GM20431 (cell line): ENCODE measurements around the gene IGSF3.
"Not testable (repeated sequence)": the region's sequence is repeated elsewhere in the genome, so short reads cannot be mapped to it uniquely, and the experiment has no call there.

Experiments used
- in situ Hi-C: fragments of 300-500 bp; cut with MseI, MboI; formaldehyde crosslinking; loops from one replicate; pipeline ENCODE4 v1.15.0; 2020; ENCODE audit warnings: low sequenced_read_pairs; ENCODE audit not compliant: unreplicated experiment

IGSF3 gene

DNA sequence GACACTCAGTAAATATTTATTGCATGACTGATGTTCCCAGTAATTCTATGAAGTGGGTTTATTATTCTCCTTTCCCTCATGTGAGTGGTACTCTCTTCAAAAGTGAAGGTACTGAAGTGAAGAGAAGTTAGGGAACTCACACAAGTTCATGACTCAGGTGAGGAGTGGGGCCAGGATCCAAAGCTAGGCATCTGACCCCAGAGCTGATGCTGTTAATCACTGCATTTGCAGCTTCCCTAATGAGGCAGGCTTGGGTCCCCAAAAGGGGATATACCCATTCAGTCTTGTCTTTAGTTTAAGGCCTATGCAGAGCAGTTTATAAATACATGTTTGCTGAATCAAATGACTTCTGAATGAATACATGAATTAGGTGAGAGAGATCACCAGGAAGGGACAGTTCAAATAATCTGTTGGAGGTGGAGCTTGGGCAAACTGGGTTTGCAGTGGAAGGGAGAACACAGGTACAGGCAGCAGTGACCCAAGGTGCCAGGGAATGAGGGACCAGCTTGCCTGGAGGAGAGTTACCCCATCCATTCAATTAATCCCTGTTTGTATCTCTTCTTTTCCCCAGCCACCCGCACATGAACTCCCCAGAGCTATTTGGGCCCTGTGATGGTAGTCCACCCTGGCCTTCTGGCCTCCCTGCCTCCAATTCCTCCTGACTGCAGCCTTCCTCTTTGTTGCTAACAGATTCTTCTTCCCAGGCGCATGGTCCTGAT lies 98.7 kb downstream of the IGSF3 start:
- in situ Hi-C loops: no loop called here

DNA sequence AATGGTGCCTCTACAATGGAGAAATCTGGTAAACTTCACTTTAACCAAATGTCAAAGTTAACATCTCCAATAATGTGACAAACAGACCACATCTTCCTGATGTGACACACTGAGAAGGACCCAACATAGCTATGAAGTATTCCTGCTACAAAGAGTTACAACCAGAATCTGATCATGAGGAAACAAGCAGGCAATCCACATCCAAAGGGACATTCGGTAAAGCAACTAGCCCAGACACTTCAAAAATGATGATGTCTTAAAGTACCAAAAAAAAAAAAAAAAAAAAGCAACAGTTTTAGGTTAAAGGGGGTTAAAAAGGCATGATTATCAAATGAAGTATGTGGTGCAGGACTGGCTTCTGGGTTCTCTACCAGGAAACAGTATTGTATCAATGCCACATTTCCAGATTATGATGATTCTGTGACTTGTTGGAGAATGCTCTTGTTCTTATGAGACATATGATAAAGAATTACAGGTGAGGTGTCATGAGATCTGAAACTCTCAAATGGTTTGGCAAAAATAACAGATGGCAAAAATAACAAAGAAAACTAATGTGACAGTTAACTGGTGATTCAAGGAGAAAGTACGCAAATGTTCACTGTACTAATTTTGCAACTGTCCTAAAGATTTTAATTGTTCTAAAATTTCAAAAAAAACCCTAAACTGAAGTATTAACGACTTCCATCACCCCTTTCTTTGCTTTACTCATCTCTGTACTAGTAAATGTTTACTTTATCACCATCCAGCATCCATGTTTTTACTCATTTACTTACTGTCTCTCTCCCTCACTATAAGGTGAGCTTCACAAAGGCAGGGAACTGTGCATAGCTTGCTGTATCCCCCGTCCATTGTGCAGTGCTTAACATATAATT lies 99.5 kb downstream of the IGSF3 start:
- in situ Hi-C loops: no loop called here

DNA sequence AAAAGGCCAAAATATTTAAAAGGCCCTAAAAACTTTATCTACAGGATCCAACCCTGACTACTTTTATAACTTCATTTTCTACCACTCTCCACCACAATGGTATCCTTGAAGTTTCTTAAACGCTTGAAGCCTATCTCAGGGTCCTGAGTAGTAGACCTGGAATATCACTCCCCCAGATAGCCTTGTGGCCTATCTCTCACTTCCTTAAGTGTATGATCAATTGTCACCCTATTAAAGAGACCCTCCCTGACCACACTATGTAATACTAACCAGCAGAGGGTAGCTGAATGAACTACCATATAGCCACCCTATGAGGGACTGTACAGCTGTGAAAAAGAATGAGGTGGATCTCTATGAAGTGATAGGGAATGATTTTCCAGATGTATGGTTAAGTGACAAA lies 102.3 kb downstream of the IGSF3 start:
- in situ Hi-C loops: no loop called here

DNA sequence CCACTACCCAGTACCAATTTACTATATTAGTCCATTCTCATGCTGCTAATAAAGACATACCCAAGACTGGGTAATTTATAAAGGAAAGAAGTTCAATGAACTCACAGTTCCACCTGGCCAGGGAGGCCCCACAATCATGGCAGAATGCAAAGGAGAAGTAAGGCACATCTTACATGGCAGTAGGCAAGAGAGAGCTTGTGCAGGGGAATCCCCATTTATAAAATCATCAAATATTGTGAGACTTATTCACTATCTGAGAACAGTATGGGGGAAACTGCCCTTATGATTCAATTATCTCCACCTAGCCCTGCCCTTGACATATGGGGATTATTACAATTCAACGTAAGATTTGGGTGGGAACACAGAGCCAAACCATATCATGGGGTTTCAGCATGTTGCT lies 103.1 kb downstream of the IGSF3 start:
- in situ Hi-C loops: no loop called here

DNA sequence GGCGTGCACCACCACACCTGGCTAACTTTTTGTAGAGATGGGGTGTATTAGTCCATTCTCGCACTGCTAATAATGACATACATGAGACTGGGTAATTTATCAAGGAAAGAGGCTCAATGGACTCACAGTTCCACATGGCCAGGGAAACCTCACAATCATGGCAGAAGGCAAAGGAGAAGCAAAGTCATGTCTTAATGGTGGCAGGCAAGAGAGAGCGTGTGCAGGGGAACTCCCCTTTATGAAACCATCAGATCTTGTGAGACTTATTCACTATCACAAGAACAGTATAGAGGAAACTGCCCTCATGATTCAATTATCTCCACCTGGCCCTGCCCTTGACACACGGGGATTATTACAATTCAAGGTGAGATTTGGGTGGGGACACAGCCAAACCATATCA lies 105.1 kb downstream of the IGSF3 start:
- in situ Hi-C loops: not testable (repeated sequence)

DNA sequence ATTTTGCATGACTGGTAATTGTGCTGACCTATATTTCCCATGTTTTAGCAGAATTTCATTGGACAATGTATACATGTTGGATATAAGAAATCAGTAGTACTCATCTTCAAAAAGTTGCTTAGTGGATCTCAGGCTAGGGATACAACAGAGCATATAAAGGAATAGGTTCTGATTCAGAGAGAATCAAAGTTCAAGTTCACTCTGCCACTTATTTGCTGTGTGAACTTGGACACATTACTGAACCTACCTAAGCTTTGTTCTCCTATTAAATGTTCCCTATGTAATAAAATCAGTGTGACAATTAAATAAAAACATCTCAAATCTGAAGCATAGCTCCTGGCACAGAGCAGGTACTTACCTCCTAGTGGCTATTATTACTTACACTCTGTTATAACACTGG lies 106.0 kb downstream of the IGSF3 start:
- in situ Hi-C loops: no loop called here

DNA sequence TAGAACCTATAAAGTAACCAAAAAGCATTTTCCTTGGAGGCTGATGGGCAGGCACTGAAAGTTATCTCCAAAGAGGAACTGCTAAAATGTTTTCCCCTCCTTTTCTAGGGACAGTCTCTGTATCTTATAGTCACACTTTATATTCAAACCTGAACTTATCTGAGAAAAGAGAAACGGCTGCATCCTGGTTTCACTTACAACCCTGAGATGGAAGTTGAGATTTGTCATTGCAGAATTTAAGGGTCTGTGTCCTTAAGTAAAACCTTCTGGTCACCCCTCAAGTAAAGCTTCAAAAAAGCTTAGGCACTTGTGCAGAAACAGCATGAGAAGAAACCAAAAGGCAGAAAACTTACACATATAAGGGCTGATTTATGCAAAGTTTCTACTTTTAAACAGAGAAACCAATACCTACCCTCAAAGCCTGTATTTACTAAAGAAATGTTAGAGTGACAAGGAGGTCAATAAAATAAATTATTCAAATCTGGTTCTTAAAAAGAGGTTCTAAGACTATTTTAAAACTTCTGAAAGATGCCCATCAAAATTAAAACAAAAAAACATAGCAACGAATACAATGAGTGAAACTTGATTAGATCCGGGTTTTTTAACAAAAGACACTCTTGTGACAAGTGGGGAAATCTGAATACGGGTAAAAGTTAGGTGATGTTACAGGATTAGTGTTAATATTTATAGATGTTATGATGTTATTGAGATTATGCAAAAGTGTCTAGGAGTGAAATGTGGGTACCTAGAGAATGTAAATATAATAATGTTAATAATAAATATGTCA lies 106.6 kb downstream of the IGSF3 start:
- in situ Hi-C loops: no loop called here

DNA sequence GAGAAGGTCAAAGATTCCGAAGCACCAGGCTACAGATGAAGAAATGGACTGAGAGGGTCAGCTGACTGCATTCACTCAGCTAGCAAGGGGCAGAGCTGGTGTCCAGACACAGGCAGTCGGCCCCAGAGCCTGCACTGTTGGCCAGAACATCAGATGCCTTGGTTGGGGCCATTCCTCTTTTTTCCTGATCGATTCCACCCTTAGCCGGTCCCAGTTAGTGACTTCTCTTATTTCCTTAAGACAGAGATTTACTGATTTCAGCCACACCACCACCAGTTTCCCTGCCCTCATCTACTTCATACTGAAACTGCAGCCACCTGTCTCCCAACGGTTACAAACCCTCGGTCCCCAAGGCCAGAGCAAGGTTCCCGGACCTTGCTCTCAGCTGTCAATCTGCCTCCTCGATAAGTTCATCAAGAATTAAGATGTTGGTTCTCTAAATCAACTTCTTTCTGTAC lies 108.2 kb downstream of the IGSF3 start:
- in situ Hi-C loops: no loop called here

DNA sequence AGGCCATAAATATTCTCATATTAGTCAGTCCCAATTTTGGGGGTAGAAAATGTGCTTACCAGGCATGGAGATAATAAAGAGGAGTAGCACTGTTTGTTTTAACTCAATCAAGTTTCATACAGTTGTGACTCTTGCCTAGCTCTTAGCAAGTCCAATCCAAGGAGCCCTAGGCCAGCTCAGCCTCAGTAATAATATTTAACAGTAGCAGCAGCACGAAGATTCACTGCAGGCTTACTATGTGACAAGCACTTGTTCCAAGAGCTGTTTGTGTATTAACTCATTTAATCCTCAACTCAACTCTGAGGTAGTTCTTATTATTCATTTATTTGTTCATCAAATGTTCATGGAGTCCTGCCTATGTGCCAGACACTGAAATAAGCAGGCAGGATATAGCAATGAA lies 109.0 kb downstream of the IGSF3 start:
- in situ Hi-C loops: no loop called here

DNA sequence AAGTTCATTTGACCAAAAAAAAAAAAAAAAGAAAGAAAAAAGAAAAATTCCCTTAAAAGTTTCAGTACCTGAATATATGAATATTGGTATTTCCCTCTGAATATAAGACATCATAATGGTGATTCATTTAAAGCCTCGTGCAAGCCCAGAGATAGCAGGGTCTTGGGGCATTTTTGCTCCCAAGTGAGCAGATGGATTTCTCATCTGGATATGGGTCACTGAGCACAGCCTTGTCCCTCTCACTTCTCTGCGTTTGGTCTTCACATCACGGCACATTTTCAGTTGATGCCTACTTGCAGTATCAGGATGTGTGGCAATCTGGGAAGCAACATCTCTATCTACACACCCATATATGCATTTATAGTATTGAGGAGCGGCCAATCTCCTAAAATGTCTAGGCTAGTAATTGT lies 109.4 kb downstream of the IGSF3 start:
- in situ Hi-C loops: no loop called here

DNA sequence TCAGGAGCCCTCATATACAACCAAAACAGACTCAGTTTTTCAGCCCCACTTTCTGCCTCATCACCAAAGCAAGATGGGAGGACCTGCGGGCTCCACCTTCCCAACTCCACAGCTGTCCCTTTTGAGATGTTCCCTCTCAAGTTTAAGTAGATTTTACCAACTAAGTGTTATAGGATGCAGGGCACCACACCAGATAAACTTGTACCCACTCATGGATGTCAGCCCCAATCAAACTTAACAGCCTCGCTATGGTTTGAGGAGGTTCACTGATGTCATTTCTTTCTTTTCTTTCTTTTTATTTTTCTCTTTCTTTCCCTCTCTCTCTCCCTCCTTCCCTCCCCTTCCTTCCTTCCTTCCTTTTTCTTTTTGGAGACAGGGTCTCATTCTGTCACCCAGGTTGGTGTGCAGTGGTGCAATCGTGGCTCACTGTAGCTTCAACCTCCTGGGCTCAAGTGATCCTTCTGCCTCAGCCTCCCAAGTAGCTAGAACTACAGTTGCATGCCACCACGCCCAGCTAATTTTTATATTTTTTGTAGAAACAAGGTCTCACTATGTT lies 110.1 kb downstream of the IGSF3 start:
- in situ Hi-C loops: no loop called here

DNA sequence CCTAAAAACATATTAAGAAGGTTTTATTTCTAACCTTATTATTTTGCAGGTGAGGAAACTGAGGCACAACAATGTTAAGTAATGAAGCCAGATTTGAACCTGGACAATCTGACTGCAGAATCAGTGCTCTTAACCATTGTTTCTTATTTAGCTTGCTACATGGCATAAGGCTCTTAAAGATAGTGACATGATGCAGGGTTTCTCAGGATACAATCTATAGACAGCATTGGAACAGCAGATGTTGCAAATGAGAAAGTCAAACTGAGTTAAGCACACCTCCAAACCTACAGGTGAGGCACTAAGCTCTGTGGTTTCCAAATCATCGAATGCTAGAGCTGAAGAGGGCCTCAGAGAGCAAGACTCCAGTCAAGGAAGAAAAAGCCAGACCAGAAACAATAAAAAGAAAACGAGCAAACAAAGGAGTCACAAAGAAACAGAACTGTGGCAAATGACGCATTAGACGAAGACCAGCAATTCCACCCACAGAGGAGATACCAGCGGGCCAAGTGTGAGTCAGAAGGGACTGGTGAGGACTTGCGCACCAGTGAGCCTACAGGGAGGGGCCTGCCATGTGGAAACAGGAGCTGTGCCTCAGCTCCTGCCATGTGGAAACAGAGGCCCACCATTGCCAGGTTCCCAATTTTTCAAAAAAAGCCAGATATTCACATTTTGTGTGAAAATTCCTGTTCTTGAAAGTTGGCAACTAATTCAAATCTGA lies 111.1 kb downstream of the IGSF3 start:
- in situ Hi-C loops: no loop called here

DNA sequence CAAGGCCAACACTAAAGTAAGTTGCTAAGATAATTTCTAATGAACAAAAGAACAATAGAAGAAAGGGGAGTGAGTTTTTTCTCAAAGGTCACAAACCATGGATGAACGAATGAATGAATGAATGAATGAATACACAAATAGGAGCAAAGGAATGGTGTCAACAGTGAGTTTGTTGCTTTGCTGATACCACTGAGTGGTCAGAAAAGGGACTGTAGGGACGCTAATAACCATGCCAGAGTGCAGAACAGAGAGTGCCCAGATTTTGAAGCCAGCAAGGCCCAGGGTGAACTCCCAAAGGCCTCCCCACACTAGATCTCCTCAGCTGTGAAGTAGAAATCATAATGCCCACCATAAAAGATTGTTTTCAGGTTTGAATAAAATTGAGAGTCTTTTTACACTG lies 112.6 kb downstream of the IGSF3 start:
- in situ Hi-C loops: no loop called here

DNA sequence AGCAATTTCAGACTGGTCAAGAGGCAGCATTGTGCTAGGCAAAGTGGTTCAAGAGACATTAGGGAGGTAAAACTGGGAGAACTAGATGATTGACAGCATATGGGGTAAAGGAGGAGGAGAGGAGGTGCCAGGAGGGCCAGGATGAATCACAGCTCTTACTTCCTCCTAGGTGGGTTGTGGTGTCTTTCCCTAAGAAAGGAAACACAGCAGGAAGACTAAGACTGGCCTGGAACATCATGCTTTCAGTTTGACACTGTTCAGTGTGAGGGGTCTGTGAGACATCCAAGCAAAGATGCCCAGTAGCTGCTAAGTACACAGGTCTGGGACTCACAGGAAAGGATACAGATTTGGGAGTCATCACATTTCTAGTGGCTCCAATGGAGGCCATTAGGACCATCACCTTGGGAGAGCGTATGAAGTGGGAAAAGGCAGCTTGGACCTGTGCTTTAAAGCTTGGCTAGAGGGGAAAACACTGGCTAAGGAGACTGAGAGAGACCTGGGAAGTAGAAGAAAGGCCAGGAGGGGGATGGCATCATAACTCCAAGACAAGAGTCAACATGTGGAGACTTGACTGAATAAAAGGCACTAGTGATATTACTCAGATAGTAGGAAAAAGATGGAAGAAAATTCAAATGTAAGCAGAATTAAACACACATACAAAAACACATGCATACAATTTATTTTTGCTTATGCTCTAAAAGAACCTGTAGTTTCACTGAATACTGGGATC lies 114.0 kb downstream of the IGSF3 start:
- in situ Hi-C loops: no loop called here

DNA sequence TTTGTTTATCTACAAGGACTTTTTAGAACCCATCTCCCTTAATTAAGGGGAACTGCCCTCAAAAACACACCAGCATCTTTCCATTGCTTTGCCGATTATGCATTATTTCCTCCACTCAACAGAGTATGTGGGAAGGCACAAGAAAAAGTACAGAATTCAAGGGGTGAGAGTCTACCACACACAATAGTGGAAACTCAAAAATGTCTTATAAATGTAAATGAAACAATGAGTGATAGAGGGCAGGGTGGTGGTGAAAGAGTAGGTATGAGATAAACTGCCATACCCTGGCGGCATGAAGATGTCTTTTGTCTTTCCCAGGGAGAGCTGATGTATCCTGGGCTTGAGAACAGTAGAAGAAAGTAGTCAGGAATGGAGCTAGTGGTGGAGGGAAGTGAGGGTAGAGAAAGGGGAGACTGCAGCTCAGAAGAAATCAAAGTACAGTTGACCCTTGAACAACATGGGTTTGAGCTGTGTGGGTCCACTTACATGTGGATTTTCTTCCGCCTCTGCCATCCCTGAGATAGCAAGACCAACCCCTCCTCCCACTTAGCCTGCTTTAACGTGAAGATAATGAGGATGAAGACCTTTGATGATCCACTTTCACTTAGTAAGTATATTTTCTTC lies 121.1 kb downstream of the IGSF3 start:
- in situ Hi-C loops: no loop called here

DNA sequence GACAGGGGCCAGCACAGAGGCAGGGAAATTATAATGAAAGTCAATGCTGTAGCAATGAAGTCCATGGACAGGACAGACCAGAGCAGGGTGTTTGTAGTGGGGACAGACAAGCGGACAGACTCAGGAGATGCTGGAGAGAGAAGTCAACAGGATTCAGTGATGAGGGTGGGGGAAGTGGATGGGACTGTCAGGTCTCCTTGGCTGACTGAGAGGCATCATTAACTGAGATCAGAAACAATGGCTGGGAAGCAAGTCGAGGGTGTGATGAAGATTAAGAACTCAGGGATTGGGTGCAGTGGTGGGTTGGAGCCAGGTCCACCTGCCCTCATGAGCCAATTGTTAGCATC lies 122.2 kb downstream of the IGSF3 start:
- in situ Hi-C loops: no loop called here

DNA sequence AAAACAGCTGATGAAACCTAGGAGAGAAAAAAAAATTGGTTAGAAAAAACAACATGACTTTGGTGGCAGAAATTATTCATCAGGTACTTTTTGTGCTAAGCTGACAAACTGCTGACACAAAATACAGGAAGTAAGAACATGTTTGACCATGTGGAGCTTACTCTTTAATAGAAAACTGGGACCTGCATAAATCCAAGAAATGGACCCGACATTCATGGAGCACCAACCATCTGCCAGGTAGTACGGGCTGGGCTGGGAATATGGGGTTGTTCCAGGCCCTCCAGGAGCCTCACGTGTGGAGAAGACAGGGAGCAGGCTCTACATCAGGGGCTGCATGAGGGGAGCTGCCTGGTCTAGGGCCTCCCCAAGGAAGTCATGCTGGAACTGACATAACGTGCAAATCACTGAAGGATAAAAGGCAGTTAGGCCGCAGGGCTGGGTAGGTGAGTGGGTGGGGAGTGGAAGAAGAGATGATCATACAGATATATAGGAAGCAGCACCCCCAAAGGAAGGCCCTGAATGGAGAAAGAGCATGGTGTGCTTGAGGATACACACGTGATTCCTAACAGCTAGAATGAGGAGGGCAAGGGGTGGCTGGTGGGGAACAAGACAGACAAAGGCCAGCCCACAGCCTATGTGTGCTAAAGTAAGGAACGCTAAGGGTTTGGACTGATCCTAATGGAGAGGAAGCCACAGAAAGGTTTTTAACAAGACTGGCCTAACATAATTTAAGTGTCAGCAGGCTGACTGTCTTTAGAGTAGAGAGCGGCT lies 122.8 kb downstream of the IGSF3 start:
- in situ Hi-C loops: no loop called here

DNA sequence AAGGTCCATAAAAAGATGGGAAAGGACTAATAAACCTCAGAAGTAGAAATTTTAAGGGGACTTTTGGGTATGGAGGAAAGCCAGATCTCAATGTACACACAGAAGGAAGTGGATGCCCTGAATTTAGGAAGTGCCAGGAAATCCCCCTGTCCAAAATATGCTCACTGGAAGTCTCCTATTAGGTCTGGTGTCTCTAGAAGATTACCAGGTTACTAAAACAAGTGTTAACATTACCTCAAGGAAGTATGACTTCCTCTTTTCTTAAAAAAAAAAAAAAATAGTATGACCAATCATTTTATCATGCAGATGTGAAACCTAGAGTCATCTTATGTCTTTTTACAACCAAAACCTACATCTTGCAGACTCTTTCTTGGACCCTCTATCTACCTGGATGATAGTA lies 127.4 kb downstream of the IGSF3 start:
- in situ Hi-C loops: no loop called here
